CD4-positive, alpha-beta T cell (primary cell): ENCODE measurements around the gene TMPRSS7. TPM values are rescaled to one million over a fixed set of nuclear protein-coding genes. Genes with fewer than 3 reads are reported as not detected.
"Not testable (repeated sequence)": the region's sequence is repeated elsewhere in the genome, so short reads cannot be mapped to it uniquely, and the experiment has no call there.

Experiments used
- ATAC-seq: fragments of 200-7000 bp; cut with Tn5 transposase; one replicate; pipeline ENCODE4 v1.10.0; 2022; ENCODE audit warnings: mild to moderate bottlenecking; ENCODE audit not compliant: poor library complexity
- CTCF ChIA-PET: fragments of 350-600 bp; sonication (Branson Sonifier 250); formaldehyde crosslinking; loops from one replicate; lab custom pipeline; 2021; ENCODE audit warnings: antibody characterized with exemption, inconsistent platforms; lab: Charles Lee
- POLR2A ChIA-PET: fragments of 350-600 bp; sonication (Branson Sonifier 250); formaldehyde crosslinking; loops from one replicate; lab custom pipeline; 2021; ENCODE audit warnings: antibody characterized with exemption, inconsistent platforms; lab: Charles Lee
- DNase-seq, 14 experiments: peaks; one replicate each; pipeline ENCODE4 v3.0.0-alpha.2; 2013 to 2020; ENCODE audit warnings: mixed read lengths in 2 of 14
- H3K27ac ChIP-seq, 2 donors: one replicate each; pipeline versions ENCODE4 v1.5.1 to v1.7.0; 2013; ENCODE audit warnings: low read length in 2 of 2, low read depth in 1 of 2, mild to moderate bottlenecking in 1 of 2
- H3K27me3 ChIP-seq, 2 experiments: 1 replicate in 1 of 2; 2 replicates in 1 of 2; pipeline versions ENCODE4 v1.6.1 to v1.7.0; 2013; ENCODE audit warnings: low read length in 2 of 2, control low read depth in 1 of 2, mild to moderate bottlenecking in 1 of 2, moderate library complexity in 1 of 2; ENCODE audit not compliant: insufficient read depth in 2 of 2, control insufficient read depth in 1 of 2
- H3K36me3 ChIP-seq: one replicate; pipeline ENCODE4 v1.6.1; 2013; ENCODE audit warnings: low read length, control low read depth; ENCODE audit not compliant: insufficient read depth
- H3K4me1 ChIP-seq: one replicate; pipeline ENCODE4 v1.6.1; 2013; ENCODE audit warnings: low read length, control low read depth; ENCODE audit not compliant: insufficient read depth
- H3K4me3 ChIP-seq: one replicate; pipeline ENCODE4 v1.5.1; 2013; ENCODE audit warnings: mild to moderate bottlenecking, low read length, moderate library complexity
- H3K9me3 ChIP-seq, 2 experiments: 1 replicate in 1 of 2; 2 replicates in 1 of 2; pipeline versions ENCODE4 v1.6.1 to v1.7.0; 2013; ENCODE audit warnings: low read length in 2 of 2, mild to moderate bottlenecking in 2 of 2, control low read depth in 1 of 2, moderate library complexity in 1 of 2; ENCODE audit not compliant: control insufficient read depth in 1 of 2, insufficient read depth in 1 of 2
- H3K27ac Mint-ChIP-seq: one replicate; pipeline ENCODE4 v1.8.0; 2020; ENCODE audit warnings: mixed read lengths
- H3K27me3 Mint-ChIP-seq: one replicate; pipeline ENCODE4 v1.8.0; 2021; ENCODE audit warnings: mixed read lengths
- H3K36me3 Mint-ChIP-seq: one replicate; pipeline ENCODE4 v1.8.0; 2021; ENCODE audit warnings: low read depth, mixed read lengths
- H3K4me1 Mint-ChIP-seq: one replicate; pipeline ENCODE4 v1.8.0; 2021; ENCODE audit warnings: low read depth, mixed read lengths
- H3K4me3 Mint-ChIP-seq: one replicate; pipeline ENCODE4 v1.8.0; 2020; ENCODE audit warnings: mild to moderate bottlenecking, mixed read lengths
- H3K9me3 Mint-ChIP-seq: one replicate; pipeline ENCODE4 v1.8.0; 2020; ENCODE audit warnings: mixed read lengths
- intact Hi-C, 2 experiments: fragments of 100-400 bp; cut with DNase I in 1 of 2; cut with micrococcal nuclease in 1 of 2; formaldehyde crosslinking; loops; one replicate each; pipeline versions ENCODE4 v1.15.1 to v1.9.0; 2023 to 2025; cut with DNase I, micrococcal nuclease
- total RNA-seq, 174 experiments: library from RNA in 2 of 174; stranded (reverse) in 2 of 174; gene quantifications; one replicate each; pipeline ENCODE4 v1.2.3 and lab custom pipeline; 2021 to 2026
- TF ChIP-seq, protein P1 (sequence below): fragments of 200-600 bp; IDR thresholded peaks from one replicate; pipeline ENCODE4 v1.8.0; 2022; ENCODE audit warnings: antibody characterized with exemption, mild to moderate bottlenecking

TMPRSS7 gene
- total RNA-seq, 2 experiments from 2014 or later, result 0.14 TPM; not detected in 1

DNA sequence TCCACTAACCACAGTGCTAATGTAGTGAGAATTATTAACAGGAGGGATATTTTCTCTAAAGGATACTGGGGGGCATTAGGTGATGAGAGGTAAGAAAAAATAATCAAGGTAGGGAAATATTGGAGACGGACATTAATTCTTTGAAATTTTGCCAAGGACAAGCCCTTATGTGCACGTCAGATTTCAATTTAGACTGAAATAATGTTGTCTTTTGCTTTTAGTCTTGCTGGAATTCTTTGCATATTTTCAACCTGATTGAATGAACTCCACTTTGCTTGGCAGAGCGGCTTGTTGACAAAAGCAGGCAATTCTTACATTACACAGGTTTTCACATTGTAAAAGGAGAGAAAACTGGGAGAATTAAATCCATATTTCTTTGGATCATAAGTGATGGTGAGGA is 26.6 kb downstream of the TMPRSS7 start:
- POLR2A ChIA-PET, result no interaction called here
- ATAC-seq, result no peak
- H3K36me3 Mint-ChIP-seq, result no peaks in the 10 kb centered on the region

DNA sequence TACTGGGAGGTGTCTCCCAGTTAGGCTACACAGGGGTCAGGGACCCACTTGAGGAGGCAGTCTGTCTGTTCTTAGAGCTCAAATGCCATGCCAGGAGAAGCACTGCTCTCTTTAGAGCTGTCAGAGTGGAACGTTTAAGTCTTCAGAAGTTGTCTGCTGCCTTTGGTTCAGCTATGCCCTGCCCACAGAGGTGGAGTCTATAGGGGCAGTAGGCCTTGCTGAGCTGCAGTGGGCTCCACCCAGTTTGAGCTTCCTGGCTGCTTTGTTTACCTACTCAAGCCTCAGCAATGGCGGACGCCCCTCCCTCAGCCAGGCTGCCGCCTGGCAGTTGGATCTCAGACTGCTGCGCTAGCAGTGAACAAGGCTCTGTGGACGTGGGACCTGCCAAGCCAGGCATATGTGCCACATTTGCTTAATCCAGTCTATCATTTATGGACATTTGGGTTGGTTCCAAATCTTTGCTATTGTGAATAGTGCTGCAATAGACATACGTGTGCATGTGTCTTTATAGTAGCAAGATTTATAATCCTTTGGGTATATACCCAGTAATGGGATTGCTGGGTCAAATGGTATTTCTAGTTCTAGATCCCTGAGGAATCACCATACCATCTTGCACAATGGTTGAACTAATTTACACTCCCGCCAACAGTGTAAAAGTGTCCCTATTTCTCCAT is 38.0 kb downstream of the TMPRSS7 start:
- DNase-seq (peak; percentile 61 to 86 (median 70)), ATAC-seq (peak; percentile 52)
- not testable (repeated sequence) for H3K9me3 Mint-ChIP-seq, H3K36me3 ChIP-seq, H3K36me3 Mint-ChIP-seq, H3K27me3 ChIP-seq, H3K9me3 ChIP-seq, H3K27me3 Mint-ChIP-seq
- Histone ChIP-seq H3K4me1 (peaks cover 21% of the 10 kb centered on the region), H3K27ac (peak overlapping the region; percentile 34 to 35), H3K4me3 (peak overlapping the region; percentile 37)
- H3K27ac Mint-ChIP-seq, result peak overlapping the region; percentile 94
- ChIA-PET CTCF (interaction anchor here (0.7 to 1.0 kb wide), 2 partner anchors 69 to 427 kb away, joined by 3 to 4 read pairs; partner anchors contain the start of gene BTLA), POLR2A (interaction anchor here (0.6 to 1.9 kb wide), 15 partner anchors 14 to 426 kb away, joined by 3 to 12 read pairs (median 4); partner anchors contain the start of genes ABHD10 and C3orf52)
- H3K4me3 Mint-ChIP-seq, result peak overlapping the region; percentile 74
- peaks cover 57% of the 10 kb centered on the region for H3K4me1 Mint-ChIP-seq
- intact Hi-C loops, result loop anchor here in 1 of 2 experiments (2.0 kb wide), 1 partner anchor 14 kb away; the partner anchor contains the start of gene C3orf52

More for the DNA sequence above, 26.6 kb downstream of the TMPRSS7 start:
- Histone ChIP-seq H3K27me3 (no peaks in the 10 kb centered on the region), H3K27ac (no peak overlapping the region), H3K4me3 (no peak overlapping the region), H3K9me3 (no peaks in the 10 kb centered on the region), H3K4me1 (no peaks in the 10 kb centered on the region), H3K36me3 (no peaks in the 10 kb centered on the region)
- no peaks in the 10 kb centered on the region for H3K9me3 Mint-ChIP-seq
- DNase-seq, result no peak
- TF ChIP-seq, protein P1, sequence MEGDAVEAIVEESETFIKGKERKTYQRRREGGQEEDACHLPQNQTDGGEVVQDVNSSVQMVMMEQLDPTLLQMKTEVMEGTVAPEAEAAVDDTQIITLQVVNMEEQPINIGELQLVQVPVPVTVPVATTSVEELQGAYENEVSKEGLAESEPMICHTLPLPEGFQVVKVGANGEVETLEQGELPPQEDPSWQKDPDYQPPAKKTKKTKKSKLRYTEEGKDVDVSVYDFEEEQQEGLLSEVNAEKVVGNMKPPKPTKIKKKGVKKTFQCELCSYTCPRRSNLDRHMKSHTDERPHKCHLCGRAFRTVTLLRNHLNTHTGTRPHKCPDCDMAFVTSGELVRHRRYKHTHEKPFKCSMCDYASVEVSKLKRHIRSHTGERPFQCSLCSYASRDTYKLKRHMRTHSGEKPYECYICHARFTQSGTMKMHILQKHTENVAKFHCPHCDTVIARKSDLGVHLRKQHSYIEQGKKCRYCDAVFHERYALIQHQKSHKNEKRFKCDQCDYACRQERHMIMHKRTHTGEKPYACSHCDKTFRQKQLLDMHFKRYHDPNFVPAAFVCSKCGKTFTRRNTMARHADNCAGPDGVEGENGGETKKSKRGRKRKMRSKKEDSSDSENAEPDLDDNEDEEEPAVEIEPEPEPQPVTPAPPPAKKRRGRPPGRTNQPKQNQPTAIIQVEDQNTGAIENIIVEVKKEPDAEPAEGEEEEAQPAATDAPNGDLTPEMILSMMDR, result no peak
- no peaks in the 10 kb centered on the region for H3K27me3 Mint-ChIP-seq
- no peak overlapping the region for H3K4me3 Mint-ChIP-seq
- CTCF ChIA-PET, result no interaction called here
- H3K4me1 Mint-ChIP-seq, result no peaks in the 10 kb centered on the region
- H3K27ac Mint-ChIP-seq, result no peak overlapping the region
- intact Hi-C loops, result no loop called here

GRCh38 chr3:112074006-112074405 is 39.5 kb downstream of the TMPRSS7 start:
- Histone ChIP-seq H3K27me3 (no peaks in the 10 kb centered on the region), H3K4me3 (no peak overlapping the region), H3K27ac (no peak overlapping the region), H3K9me3 (no peaks in the 10 kb centered on the region), H3K4me1 (peaks cover 21% of the 10 kb centered on the region), H3K36me3 (no peaks in the 10 kb centered on the region)
- ChIA-PET POLR2A (interaction anchor here (2.3 kb wide), 1 partner anchor 11 kb away, joined by 7 read pairs; no protein-coding TSS in a partner anchor), CTCF (no interaction called here)
- Mint-ChIP-seq H3K27ac (peak overlapping the region; percentile 94), H3K9me3 (peaks cover 5% of the 10 kb centered on the region), H3K4me3 (no peak overlapping the region), H3K4me1 (peaks cover 57% of the 10 kb centered on the region), H3K27me3 (no peaks in the 10 kb centered on the region), H3K36me3 (peaks cover 4% of the 10 kb centered on the region)
- intact Hi-C loops, result no loop called here
- no peak for ATAC-seq
- TF ChIP-seq, protein P1, result no peak
- no peak for DNase-seq
